SW480 (cell line): ENCODE results near the gene LZTS2.
A peak's percentile ranks its signal among the peaks of the same experiment; 100 is the strongest.

Experiments
- DNase-seq: peaks from one replicate; pipeline ENCODE4 v3.0.0-alpha.2; 2016; ENCODE audit warnings: low spot score

LZTS2 gene

GRCh38 chr10:101014230-101014884 is 14.7 kb downstream of the LZTS2 start:
- DNase-seq: peak; percentile 57

- DNase-seq: peak; percentile 36
These were observed 15.5 kb downstream of the LZTS2 start for GRCh38 chr10:101014966-101015581.

GRCh38 chr10:101015582-101015973 is 16.0 kb downstream of the LZTS2 start:
- DNase-seq: no peak

- DNase-seq: no peak
These were observed 17.2 kb downstream of the LZTS2 start for GRCh38 chr10:101016814-101017213.

- no peak for DNase-seq
These were observed 18.6 kb downstream of the LZTS2 start for GRCh38 chr10:101018118-101018599.

- DNase-seq: peak; percentile 78
These were observed 19.2 kb downstream of the LZTS2 start for GRCh38 chr10:101018600-101019439.

- no peak for DNase-seq
These were observed 19.8 kb downstream of the LZTS2 start for GRCh38 chr10:101019440-101019703.

GRCh38 chr10:101020427-101021075 is 20.9 kb downstream of the LZTS2 start:
- no peak for DNase-seq

GRCh38 chr10:101021239-101021638 is 21.6 kb downstream of the LZTS2 start:
- DNase-seq: no peak

- DNase-seq: no peak
These were observed 22.2 kb downstream of the LZTS2 start for GRCh38 chr10:101021692-101022251.

- DNase-seq: no peak
These were observed 23.5 kb downstream of the LZTS2 start for GRCh38 chr10:101022967-101023705.

- DNase-seq: no peak
These were observed 27.6 kb downstream of the LZTS2 start for GRCh38 chr10:101027106-101027720.

GRCh38 chr10:101028446-101029337 is 29.1 kb downstream of the LZTS2 start:
- no peak for DNase-seq

GRCh38 chr10:101029520-101030295 is 30.1 kb downstream of the LZTS2 start:
- no peak for DNase-seq

GRCh38 chr10:101030496-101031127 is 31.0 kb downstream of the LZTS2 start:
- DNase-seq: no peak

GRCh38 chr10:101031128-101031795 is 31.7 kb downstream of the LZTS2 start, which contains the start of the genes PDZD7 and SFXN3:
PDZD7 (minus strand) TSS chr10:101031129; CDS start chr10:101030219, 910 bp downstream.
SFXN3 (plus strand) TSS chr10:101031234; CDS start chr10:101034695, 3,461 bp downstream.
- peak; percentile 89 for DNase-seq

GRCh38 chr10:101031796-101032636 is 32.4 kb downstream of the LZTS2 start:
- DNase-seq: peak; percentile 72
